ENCODE data around the gene ZFP62.

The ZFP62 gene

GRCh38 chr5:180802325-180803180 lies 58.5 kb downstream of the ZFP62 start, which contains the start of gene MGAT1:
MGAT1 (minus strand) TSS chr5:180802806; CDS start chr5:180792971, 9,835 bp downstream.
- DNase-seq, result peak; percentile 71
- peak within 1 kb of the TSS; percentile 98 for H3K27ac ChIP-seq
- no peaks in the 10 kb centered on the region for H3K27me3 ChIP-seq (replicated peaks)
- H3K4me3 ChIP-seq (ENCODE audit: low read depth, low read length), result peak within 1 kb of the TSS; percentile 97
- in situ Hi-C loops (cut with HindIII; ENCODE audit: low pct_ligation_motif_present, low sequenced_read_pairs), result no loop called here
- peaks cover 2% of the 10 kb centered on the region for H3K36me3 ChIP-seq (replicated peaks)
- TF ChIP-seq CTCF (IDR thresholded peaks at IDR 0.05; ENCODE audit: low read depth, low read length, missing control alignments), result no peak

GRCh38 chr5:180801596-180802324 lies 59.3 kb downstream of the ZFP62 start:
- Histone ChIP-seq H3K27me3 (replicated peaks) (no peaks in the 10 kb centered on the region), H3K27ac (peak overlapping the region; percentile 98), H3K36me3 (replicated peaks) (peaks cover 2% of the 10 kb centered on the region), H3K4me3 (ENCODE audit: low read depth, low read length) (peak overlapping the region; percentile 97)
- DNase-seq, result no peak
- no peak for TF ChIP-seq CTCF (IDR thresholded peaks at IDR 0.05; ENCODE audit: low read depth, low read length, missing control alignments)
- in situ Hi-C loops (cut with HindIII; ENCODE audit: low pct_ligation_motif_present, low sequenced_read_pairs), result no loop called here

- H3K36me3 ChIP-seq (replicated peaks), result peaks cover 2% of the 10 kb centered on the region
- H3K4me3 ChIP-seq (ENCODE audit: low read depth, low read length), result no peak overlapping the region
- H3K27me3 ChIP-seq (replicated peaks), result no peaks in the 10 kb centered on the region
- DNase-seq, result peak; percentile 82
- TF ChIP-seq CTCF (IDR thresholded peaks at IDR 0.05; ENCODE audit: low read depth, low read length, missing control alignments), result peak; percentile 32
- in situ Hi-C loops (cut with HindIII; ENCODE audit: low pct_ligation_motif_present, low sequenced_read_pairs), result no loop called here
- H3K27ac ChIP-seq, result peak overlapping the region; percentile 26
Observed at GRCh38 chr5:180799902-180800801, 60.9 kb downstream of the ZFP62 start.

GRCh38 chr5:180799194-180799593 lies 61.9 kb downstream of the ZFP62 start:
- no peak for DNase-seq
- Histone ChIP-seq H3K4me3 (ENCODE audit: low read depth, low read length) (no peak overlapping the region), H3K36me3 (replicated peaks) (peaks cover 2% of the 10 kb centered on the region), H3K27me3 (replicated peaks) (no peaks in the 10 kb centered on the region), H3K27ac (peak overlapping the region; percentile 26)
- in situ Hi-C loops (cut with HindIII; ENCODE audit: low pct_ligation_motif_present, low sequenced_read_pairs), result no loop called here
- TF ChIP-seq CTCF (IDR thresholded peaks at IDR 0.05; ENCODE audit: low read depth, low read length, missing control alignments), result peak; percentile 38

- no peak overlapping the region for H3K27ac ChIP-seq
- in situ Hi-C loops (cut with HindIII; ENCODE audit: low pct_ligation_motif_present, low sequenced_read_pairs), result no loop called here
Observed at GRCh38 chr5:180798193-180798592, 62.9 kb downstream of the ZFP62 start.

More at GRCh38 chr5:180798193-180798592, 62.9 kb downstream of the ZFP62 start:
- no peak for TF ChIP-seq CTCF (IDR thresholded peaks at IDR 0.05; ENCODE audit: low read depth, low read length, missing control alignments)
- no peak for DNase-seq
- Histone ChIP-seq H3K27me3 (replicated peaks) (no peaks in the 10 kb centered on the region), H3K36me3 (replicated peaks) (peaks cover 2% of the 10 kb centered on the region), H3K4me3 (ENCODE audit: low read depth, low read length) (no peak overlapping the region)

Measured in brain microvascular endothelial cell (primary cell).